Fibroblast of mammary gland (primary cell): Measurements from ENCODE around the gene FBXO22.
"Not testable (repeated sequence)": the region's sequence is repeated elsewhere in the genome, so short reads cannot be mapped to it uniquely, and the experiment has no call there.

Experiments
- DNase-seq: peaks from one replicate; pipeline ENCODE4 v3.0.0-alpha.2; 2010; ENCODE audit warnings: low read depth
- H3K4me3 ChIP-seq: 2 replicates; pipeline ENCODE4 v1.5.1; 2011; ENCODE audit warnings: low read depth, mild to moderate bottlenecking, low read length, moderate library complexity; ENCODE audit not compliant: control insufficient read depth
- TF ChIP-seq, protein P1 (sequence below): conservative IDR thresholded peaks from 2 replicates; pipeline ENCODE4 v1.5.1; 2011; ENCODE audit warnings: low read depth, low read length, inconsistent platforms; ENCODE audit not compliant: control insufficient read depth, insufficient read depth

Gene FBXO22

DNA sequence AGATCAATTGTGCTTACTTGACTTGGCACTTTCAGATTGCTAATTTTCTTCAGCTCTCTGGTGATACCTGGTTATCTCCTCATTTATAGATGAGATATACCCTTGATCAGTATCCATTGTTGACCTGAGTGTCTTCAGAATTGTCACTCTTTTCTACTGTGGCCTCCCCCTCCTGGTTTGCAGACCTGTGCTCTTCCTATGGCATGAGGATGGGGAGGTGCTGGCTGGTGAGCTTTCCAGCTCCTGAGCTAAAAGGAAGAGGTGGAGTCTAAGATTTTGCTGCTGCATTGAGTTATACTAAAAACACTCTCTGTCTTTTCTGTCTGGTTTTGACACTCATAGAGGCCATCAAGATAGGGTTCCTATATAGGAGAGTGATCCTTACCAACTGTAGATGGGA, 36.8 kb upstream of the FBXO22 start:
- TF ChIP-seq, protein P1, sequence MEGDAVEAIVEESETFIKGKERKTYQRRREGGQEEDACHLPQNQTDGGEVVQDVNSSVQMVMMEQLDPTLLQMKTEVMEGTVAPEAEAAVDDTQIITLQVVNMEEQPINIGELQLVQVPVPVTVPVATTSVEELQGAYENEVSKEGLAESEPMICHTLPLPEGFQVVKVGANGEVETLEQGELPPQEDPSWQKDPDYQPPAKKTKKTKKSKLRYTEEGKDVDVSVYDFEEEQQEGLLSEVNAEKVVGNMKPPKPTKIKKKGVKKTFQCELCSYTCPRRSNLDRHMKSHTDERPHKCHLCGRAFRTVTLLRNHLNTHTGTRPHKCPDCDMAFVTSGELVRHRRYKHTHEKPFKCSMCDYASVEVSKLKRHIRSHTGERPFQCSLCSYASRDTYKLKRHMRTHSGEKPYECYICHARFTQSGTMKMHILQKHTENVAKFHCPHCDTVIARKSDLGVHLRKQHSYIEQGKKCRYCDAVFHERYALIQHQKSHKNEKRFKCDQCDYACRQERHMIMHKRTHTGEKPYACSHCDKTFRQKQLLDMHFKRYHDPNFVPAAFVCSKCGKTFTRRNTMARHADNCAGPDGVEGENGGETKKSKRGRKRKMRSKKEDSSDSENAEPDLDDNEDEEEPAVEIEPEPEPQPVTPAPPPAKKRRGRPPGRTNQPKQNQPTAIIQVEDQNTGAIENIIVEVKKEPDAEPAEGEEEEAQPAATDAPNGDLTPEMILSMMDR: no peak

DNA sequence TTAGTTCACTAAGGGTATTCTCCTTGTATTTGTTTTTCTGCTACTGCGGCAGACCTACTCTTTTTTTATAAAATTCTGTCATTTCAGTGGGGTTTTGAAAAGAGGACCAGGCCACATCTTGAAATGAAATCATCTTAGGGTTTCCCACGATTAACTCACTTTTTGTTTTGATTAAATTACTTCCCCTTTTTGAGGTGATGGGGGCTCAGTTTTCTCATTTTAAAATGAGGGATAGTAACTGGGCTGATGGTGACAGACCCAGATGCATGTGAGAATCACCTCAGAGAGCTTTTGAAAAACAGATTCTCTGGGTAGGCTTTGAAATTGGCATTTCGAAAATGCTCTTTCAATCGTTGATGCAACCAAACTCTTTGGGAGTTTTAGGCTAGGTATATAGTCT, 36.2 kb upstream of the FBXO22 start:
- DNase-seq: no peak
- TF ChIP-seq, protein P1: no peak
- H3K4me3 ChIP-seq: no peak overlapping the region

More for the DNA sequence above, 36.8 kb upstream of the FBXO22 start:
- H3K4me3 ChIP-seq: no peak overlapping the region
- no peak for DNase-seq

DNA sequence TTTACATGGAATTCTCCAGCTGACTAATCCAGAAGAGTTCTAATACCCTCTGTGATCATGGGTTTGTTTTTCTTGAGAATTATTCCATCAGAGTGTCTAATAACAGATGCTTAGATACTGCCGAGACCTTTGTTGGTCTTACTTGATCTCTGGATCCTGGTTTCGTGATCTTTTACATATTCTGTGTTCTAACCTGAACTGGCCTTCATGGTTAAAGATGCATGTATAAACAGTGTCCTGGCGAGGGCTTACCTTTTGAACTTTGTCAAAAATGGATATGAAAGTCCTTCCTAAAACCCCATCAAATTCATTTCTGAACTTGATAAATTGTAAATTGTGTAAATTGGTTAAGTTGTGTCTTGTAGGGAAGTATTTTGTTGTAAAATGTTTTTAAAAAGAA, 35.7 kb upstream of the FBXO22 start:
- TF ChIP-seq, protein P1: no peak
- no peak overlapping the region for H3K4me3 ChIP-seq
- no peak for DNase-seq

DNA sequence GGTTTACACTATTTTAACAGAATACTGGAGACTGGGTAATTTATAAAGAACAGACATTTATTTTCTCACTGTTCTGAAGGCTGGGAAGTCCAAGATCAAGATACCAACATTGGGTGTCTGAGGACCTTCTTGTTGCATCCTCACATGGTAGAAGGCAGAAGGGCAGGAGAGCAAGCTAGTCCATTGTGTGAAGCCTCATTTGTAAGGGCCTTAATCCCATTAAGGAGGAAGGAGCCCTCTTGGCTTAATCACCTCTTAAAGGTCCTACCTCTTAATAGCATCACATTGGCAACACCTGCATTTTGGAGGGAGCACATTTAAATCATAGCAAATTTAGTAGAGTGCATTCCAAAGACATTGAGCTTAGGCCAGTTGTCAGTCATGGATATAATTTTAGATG, 34.2 kb upstream of the FBXO22 start:
- TF ChIP-seq, protein P1: no peak

DNA sequence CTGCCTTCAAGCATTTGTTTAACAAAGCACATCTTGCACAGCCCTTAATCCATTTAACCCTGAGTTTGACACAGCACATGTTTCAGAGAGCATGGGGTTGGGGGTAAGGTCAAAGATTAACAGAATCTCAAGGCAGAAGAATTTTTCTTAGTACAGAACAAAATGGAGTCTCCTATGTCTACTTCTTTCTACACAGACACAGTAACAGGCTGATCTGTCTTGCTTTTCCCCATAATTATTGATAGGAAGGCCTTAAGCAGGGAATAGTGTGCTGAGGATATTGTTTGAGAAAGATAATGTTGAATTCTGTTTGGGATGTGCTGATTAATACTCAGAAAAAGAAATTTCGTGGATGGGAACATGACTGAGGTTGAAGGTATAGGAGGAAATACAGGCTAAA, 32.1 kb upstream of the FBXO22 start:
- not testable (repeated sequence) for DNase-seq, H3K4me3 ChIP-seq

More for the DNA sequence above, 34.2 kb upstream of the FBXO22 start:
- no peak overlapping the region for H3K4me3 ChIP-seq
- no peak for DNase-seq

DNA sequence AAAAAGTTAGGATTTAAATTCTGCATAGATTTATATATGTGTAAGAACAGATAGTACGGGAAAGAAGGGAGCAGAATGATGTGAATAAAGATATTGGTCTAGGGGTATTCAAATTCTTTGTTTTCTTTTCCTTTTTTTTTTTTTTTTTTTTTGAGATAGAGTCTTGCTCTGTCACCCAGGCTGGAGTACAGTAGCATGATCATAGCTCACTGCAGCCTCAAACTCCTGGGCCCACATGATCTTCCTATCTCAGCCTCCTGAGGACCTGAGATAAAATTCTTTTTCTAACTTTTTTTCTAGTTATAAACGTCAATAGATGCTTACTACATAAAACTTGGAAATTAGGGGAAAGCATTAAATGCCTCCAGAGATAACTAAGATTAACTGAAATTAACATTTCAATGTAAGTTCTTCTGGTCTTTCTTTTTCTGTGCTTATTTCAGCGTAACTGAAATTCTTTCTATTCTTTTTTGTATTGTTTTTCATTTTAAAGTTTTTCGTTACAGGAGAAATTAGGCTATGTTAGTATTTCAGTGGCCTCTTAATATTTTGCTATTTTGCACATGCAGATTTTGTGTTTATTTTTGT, 31.2 kb upstream of the FBXO22 start:
- no peak overlapping the region for H3K4me3 ChIP-seq
- TF ChIP-seq, protein P1: no peak
- DNase-seq: no peak

DNA sequence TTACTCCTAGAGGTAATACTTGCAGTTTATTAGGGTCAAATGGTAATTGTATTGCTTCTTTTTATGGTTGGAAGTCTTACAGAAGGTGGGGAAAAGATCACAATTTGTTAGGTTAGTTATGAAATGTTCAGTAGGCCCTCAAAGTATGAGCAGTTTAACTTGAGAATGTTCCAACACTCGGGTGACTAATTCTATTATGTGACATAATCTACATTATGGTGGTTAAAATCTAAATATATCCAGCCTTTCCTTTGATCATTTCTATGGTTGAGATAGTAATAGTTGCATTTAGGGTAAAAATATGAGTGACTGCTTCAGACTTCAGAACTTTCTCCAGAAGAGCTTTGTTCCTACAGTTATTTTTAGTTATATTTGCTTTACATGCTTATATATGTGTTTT, 19.6 kb upstream of the FBXO22 start:
- DNase-seq: peak; percentile 58
- no peak overlapping the region for H3K4me3 ChIP-seq
- TF ChIP-seq, protein P1: no peak
